SK-N-MC (cell line): ENCODE measurements around the gene SNAPIN.

Source experiments
- EZH2 ChIP-seq: fragments of 200-600 bp; sonication (generic); IDR thresholded peaks from one replicate; pipeline ENCODE4 v1.6.1; 2017; ENCODE audit warnings: antibody characterized with exemption
- POLR2AphosphoS5 ChIP-seq: IDR thresholded peaks from 2 replicates; pipeline ENCODE4 v1.6.1; 2012; ENCODE audit warnings: mild to moderate bottlenecking, low read depth, low read length, borderline replicate concordance

- TF ChIP-seq POLR2AphosphoS5 (no peak), EZH2 (no peak)
Measured at GRCh38 chr1:153624965-153625611, 33.4 kb upstream of the SNAPIN start.
